Colon (tissue), 2 donors: ENCODE data around the gene PAQR5.
"Not testable (repeated sequence)": the region's sequence is repeated elsewhere in the genome, so short reads cannot be mapped to it uniquely, and the experiment has no call there.

Experiments used
- FAIRE-seq: peaks from 2 replicates; lab custom pipeline; 2012; peaks lifted over from hg19 to GRCh38; lab: Jason Lieb, UNC
- donor health status: control.
- donor health status: control.

Gene PAQR5

DNA sequence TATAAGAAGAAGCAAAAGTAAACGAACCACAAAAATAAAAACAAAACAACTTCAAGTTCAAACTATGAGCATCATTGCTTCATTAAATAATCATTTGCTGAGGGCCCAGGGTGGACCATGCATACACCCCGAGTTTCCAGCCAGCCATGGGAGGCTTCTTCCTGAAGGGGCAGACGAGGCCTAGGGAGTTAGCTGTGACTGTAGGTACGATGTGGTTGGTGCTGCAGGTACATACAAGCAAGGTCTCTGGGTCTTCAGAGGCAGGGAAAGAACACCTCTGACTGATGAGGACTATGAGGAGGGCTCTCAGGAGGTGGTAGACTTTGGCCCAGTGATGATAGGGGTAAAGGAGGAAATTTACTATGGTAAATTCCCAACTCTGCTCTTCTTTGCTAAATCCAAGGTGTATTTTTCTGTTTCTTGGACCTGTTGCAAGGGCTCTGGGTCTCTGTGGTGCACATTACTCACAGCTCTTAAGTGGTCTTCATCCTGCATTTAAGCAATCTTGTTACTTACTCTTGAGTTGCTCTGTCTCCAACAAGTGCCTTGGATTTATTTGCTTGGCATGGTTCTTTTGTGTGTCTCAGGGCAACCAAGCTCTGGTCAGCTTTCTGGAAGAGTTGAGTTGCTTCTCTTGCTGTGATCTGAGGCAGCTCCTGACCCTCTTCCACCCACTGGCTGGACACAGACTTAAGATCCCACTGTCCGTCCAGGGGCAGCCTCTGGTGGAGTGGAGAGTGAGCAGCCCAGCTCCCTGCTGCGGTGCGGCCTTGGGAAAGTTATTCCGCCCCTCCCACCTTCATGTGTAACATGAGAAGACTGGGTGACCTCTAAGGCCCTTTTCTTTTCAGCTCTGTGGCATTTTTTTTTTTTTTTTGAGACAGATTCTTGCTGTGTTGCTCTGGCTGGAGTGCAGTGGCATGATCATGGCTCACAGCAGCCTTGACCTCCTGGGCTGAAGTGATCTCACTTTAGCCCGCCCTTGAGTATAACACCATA, 59.4 kb downstream of the PAQR5 start:
- no peak for FAIRE-seq

DNA sequence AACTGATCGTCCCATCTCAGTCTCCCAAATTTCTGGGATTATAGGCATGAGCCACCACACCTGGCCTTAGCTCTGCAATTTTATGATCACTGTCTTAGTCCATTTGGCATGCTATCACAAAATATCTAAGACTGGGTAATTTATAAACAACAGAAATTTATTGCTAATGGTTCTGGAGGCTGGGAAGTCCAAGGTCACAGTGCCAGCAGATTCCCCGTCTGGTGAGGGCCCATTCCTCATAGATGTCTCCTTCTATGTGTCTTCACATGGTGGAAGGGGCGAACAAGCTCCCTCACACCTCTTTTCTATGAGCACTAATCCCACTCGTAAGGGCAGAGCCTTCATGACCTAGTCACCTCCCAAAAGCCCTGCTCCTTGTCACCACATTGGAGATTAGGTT, 60.1 kb downstream of the PAQR5 start:
- FAIRE-seq = no peak

DNA sequence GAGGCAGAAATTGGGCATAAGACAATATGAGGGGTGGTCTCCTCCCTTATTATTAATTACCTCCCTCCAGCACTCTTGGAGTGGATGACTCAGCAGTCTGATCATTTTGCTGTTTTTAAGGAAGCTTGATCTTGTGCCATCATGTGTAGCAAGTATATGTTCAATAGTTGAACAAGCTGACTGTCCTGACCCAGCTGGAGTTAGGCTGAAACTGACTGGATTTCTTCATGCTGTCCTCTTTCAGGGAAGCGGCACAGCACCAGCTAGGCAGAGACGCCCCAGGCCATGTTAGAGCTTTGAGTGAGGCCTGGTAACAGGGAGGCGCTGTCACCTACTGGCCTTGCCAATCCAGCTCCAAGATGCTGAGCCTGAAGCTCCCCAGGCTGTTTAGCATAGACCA, 61.0 kb downstream of the PAQR5 start:
- FAIRE-seq = no peak

DNA sequence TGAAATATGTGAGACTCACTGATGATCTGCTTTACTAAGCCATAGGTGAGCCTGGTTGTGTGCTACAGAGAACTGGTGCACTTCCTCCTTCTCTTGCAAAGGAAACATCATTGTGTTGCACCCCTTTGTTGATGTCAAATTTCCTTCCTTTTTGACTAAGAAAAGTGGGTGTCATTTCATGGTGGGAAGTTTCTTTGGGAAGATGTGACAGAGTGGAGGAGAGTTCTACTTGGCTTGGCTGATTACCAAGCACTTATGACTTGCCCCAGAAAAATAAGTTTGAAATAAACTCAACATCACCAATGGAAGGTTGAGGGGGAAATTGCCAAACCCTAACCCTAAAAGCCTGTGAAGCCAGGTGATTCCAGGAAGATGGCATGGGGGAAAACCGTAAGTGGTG, 61.9 kb downstream of the PAQR5 start:
- FAIRE-seq = no peak

DNA sequence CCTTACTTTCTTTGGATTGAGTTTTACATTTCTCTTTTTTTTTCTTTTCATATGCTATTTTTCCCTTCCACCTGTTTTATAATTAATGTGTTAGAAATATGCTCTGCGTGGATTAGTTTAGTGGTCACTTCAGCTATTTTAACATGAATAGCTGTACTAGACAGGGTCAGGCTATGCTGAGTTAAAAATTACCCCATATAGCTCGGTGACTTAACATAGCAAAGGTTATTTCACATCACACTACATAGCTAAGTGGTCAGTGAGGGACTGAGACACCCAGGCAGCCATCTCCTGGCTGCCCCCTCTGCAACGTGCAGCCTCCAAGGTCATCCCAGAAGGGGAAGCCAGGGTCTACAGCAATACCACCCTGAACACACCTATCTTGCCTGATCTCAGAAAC, 68.5 kb downstream of the PAQR5 start:
- no peak for FAIRE-seq

DNA sequence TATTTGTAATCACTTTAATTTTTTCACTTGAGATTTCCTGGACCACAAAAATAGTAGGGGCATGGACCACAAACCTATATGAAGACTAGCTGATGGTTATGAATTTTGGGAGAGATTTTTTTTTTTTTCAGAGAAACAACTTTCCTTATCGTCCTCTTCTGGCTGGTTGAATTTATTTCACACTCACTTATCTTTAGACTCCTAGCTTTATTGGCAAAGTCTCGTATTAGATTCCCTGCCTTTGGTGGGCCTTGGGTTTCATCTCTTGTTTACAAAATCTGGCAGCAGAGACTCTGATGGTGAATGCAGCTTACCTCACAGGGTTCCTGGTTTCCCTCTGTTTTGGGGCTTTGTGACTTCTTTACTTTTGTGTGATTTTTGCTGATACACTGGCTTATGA, 70.9 kb downstream of the PAQR5 start:
- FAIRE-seq = no peak

DNA sequence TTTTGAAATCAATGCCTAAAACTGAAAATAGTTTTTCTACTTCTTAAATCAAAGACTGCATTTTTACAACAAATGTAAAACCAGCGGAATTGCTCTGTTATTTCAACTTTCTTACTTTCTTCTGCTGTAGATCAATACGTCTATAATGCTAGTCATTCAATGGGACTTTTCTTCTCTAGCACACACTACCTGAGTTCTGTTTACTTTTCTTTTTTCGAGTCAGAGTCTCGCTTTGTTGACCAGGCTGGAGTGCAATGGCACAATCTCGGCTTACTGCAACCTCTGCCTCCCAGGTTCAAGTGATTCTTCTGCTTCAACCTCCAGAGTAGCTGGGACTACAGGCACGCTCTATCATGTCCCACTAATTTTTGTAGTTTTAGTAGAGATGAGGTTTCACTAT, 74.7 kb downstream of the PAQR5 start:
- FAIRE-seq = no peak

DNA sequence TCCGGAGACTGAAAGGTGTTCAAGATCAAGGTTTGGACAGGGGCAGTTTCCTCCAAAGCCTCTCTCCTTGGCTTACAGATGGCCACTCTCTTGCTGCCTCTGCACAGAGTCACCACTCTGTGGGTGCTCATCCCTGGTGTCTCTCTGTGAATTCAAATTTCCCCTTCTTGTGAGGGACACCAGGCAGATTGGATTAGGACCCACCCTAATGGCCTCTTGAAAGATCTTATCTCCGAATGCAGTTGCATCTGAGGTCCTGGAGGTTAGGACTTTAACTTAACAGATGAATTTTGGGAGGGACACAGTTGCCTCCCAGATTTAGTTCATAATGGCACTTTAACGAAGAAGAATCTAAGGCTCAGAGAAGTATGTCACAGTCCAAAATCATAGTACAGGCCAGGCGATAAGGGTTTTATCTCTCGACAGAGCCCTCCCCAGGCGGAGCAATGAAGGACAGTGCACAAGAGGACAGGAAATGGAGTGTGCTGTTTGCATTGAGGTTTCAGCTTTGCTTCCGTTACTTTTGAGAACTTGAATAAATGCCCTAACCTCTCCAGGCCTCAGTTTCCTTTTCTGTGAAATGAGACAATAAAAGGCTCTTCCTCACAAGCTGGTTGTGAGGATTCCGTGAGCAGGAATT, 76.6 kb downstream of the PAQR5 start:
- no peak for FAIRE-seq

DNA sequence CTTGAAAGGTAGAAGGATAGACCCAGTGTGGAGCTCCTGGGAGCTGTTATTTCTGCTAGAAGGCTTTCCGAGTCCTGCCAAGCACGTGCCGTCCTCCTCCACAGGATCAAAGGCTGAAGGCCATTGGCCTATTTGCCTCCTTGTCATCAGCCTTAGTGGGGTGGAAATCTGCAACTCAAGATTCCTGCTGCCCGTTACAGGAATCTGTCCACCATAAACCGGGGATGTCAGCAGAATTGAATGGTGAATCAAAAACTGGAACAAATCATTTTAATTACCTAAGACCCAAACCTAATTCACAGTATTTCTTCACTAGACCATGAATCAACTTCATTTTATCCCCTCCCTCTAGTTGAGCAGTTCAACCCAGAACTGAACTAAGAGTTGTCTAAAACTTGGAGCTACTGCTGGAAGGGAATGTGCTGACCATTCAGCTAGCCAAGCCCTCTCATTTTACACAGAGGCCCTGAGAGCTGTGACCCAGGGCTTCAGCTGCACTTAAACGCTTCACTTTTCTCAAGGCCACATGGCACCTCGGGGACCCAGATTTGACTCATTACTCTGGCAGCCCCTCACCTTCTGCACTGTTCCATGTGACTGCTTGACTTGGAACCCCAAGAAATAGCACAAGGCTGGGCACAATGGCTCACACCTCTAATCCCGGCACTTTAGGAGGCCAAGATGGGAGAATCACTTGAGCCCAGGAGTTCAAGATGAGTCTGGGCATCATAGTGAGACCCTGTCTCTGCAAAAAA, 78.7 kb downstream of the PAQR5 start:
- FAIRE-seq = no peak

DNA sequence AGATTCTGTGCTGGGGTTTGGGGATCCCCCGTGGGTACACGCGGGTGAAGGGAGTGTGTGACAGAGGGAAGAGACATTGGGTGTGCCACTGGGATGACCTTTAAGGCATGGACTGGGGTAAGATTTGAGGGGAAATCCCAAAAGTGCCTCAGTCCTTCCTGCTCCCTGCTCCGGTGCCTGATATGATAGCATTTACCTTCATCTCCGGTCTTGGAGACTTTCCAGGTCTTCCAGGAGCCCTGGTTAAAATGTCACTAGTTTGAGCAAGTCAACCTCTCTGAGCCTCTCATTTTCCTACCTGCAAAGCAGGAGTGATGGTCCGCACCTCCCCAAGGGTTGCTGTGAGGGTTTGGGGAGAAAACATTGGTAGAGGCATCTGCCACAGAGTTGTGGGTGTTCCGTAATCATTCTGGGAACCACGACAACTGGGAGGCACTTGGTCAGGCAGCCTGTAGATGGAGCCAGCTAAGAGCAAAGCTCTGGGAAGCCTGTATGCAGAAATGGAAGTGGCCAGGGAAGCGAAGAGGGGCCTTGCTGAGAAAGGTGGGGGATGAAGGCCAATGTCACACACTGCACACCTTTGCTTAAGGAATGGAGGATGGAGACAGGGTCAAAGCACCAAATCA, 81.5 kb downstream of the PAQR5 start:
- FAIRE-seq = no peak

DNA sequence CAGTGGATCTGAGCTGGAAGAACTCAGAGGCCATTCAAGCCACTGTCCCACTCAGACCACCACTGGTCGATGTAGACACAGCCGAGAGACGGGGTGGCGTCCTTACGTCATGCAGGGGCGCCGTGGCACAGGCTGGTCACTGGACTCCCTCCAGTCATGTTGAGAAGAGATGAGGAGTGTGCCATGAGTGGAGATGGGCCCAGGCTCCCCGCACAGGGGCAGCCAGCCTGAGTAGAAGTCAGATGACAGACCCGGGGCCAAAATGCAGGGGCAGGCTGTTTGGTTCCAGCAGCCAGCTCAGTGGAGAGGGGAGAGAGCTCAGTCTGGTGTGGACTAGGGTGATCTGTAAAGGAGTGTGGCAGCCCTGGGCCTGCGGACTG, 82.0 kb downstream of the PAQR5 start:
- no peak for FAIRE-seq

DNA sequence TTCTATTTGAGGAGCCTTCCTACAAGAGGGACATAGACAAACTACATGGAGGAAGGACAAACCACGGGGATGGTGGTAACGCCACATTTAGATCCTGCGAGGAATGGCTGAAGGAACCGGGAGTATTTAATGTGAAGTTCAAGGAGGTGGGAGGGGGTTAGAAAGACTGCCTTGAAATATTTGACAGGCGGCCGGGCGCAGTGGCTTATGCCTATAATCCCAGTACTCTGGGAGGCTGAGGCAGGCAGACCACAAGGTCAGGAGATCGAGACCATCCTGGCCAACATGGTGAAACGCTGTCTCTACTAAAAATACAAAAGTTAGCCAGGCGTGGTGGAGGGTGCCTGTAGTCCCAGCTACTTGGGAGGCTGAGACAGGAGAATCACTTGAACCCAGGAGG, 83.5 kb downstream of the PAQR5 start:
- not testable (repeated sequence) for FAIRE-seq

DNA sequence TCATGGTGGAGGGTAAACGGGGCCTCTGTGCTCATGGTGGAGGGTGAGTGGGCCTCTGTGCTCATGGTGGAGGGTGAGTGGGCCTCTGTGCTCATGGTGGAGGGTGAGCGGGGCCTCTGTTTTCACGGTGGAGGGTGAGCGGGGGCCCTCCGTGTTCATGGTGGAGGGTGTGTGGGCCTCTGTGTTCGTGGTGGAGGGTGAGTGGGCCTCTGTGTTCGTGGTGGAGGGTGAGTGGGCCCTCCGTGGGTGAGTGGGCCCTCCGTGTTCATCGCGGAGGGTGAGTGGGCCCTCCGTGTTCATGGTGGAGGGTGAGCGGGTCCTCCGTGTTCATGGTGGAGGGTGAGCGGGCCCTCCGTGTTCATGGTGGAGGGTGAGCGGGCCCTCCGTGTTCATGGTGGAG, 85.4 kb downstream of the PAQR5 start:
- FAIRE-seq = not testable (repeated sequence)

DNA sequence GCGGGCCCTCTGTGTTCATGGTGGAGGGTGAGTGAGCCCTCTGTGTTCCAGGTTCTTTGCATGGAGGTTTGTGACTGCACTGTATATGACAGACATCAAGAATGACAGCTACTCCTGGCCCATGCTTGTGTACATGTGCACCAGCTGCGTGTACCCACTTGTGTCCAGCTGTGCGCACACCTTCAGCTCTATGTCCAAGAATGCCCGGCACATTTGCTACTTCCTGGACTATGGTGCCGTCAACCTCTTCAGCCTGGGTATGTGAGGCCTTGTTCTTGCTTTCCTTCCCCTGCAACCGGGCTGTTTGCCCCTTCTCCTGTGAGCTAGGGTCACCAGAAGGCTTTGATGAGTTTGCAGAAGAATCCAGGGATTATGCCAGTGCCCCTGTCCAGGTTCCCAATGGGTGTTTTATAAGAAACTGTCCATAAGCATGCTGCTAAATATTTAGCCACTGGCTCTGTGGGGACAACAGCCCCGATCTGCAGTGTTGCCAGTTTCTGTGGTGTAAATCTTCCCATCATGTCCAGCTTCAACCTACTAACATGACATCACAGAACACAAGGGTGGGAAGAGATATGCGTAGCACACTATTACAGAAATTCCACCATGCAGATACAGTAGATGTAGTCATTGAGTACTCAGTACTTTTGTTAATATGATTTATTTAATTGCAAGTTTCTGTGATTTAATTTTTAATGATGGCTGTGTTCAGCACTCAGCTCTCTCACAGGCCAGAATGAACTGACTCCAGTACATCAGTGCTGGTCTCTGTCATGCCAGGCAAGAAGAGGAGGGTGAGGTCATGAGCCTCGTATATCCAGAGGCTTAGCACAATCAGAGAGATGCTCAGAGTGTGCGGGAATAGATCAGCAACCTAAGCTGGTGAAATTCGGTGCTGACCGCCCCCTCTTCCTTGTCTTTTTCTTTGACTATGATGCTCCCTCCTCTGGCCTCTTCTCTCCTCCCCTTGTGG, 86.2 kb downstream of the PAQR5 start:
- no peak for FAIRE-seq

DNA sequence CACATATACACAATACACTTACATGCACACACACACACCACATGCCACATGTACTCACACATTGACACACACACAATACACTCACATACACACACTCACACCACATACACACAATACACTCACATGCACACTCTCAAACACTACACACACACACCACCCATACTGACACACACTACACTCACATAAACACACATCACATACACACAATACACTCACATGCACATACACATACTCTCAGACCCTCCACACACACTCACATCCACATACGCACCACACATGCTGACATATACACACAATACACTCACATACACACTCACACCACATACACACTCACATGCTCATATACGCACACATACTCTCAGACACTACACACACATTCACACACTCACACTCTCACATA, 87.1 kb downstream of the PAQR5 start:
- FAIRE-seq = no peak

DNA sequence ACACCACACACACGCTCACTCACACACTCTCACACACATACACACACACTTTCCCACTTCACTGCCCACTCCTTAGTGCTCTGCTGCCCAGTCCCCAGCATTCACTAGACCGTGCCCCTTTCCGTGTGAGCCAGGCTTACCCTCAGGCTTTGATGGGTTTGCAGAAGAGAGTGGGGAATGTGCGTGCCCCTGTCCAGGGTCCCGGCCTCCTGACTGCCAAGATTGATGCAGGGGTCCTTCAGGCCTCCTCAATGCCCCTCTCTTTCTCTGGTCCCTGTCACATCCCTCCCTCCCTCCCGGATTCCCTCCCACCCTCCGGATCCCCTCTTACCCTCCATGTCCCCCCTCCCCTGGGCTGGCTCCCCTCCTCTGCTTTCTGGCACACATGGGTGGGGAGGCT, 87.6 kb downstream of the PAQR5 start:
- no peak for FAIRE-seq

DNA sequence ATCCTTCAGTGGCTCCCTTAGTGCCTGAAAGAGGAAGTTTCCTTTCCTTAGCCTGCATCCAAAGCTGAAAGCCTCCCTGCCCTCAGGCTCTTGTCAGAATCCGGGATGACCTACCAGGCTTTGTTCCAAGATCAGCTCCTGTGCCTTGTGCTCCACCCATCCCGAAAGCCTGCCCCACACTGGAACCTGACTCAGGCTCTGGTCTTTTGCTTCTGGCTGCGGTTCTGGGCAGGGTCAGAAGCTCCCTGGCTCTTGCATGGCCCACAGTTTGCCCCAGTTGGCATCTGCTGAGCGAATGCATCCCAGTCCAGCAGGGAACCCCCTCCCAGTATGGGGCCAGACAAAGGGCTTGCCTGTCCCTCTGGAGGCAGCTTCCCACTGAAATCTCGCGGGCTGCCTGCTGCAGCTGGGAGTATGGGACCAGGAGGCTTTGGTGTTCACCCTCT, 89.6 kb downstream of the PAQR5 start:
- FAIRE-seq = no peak

DNA sequence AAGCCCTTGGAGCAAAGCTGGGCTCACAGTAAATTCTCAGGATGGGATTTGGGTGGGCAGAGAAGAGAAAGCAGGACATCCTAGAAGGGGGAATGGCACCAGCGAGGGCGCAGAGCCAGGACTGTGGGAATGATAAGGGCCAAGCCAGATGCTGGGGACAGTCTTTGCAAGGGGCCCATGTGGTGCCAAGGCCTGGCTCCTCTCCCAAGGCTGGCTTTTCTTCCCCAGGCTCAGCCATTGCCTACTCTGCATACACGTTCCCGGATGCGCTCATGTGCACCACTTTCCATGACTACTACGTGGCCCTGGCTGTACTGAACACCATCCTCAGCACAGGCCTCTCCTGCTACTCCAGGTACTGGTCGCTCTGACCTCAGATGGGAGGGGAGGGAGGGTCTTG, 90.7 kb downstream of the PAQR5 start:
- no peak for FAIRE-seq

DNA sequence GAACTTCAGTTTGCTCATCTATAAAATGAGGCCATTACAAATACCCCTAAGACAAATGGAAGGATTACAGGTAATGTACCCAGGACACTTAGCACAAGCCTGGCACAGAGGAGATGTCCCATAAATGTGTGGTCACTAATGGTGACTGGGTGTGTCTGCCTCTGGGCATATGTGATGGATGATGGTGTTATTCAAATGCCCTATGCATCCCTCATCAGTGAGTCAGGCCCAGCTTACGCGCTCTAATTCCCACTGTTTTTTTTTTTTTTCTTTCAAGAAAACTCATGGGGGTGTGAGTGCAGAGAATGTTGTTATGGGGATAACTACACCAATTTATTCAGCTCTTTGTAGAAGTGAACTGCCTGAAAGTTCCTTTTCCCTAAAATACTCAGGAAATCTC, 91.9 kb downstream of the PAQR5 start:
- FAIRE-seq = no peak

DNA sequence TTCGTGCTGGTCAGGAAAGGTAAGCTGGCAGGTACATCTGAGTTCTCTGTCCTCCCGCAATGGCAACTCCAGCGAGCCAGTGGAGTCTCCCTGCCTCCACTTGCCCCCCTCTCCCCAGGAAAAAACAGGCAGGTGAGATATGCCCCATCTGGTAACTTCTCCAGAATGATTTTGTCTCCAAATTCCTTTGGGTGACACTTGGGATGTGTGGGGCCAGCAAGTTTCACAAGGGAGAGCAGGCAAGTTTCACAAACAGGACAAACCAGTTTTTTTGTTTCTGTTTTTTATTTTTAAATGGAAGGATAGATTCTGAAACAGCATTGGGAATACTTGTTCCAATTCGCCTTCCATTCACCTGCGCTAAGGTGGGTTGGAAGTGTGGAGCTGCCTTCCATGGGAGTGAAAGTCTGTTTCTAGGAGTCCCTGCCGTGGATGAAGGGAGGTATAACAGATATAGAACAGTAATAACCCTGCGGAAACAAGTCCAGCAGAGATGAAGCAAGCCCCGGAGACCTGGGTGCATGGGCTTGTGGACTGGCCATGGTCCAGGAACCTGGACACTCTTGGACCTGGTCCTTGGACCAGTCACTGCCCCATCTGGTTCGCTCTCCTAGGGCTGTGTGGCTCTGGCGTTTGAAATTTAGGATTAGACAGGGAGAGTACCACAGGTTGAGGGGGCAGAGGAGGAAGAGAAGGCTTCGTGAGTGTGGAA, 92.5 kb downstream of the PAQR5 start:
- FAIRE-seq = no peak

DNA sequence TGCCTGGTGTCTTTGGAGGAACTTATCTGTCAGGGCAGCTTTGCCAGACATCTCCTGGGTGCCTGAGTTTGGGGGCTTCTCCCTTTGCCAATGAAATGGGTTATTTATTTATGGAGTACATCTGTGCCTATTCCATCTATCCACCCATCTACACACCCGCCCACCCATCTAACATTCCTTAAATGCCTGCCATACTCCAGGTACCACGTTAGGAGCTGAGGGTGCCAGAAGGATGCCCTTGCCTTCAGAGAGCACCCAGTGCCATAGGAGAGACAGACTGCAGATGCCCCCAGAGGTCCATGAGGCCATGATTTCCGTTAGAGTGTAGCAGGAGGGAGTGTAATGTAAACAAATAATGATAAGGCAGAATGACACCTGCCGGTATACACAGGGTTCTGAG, 93.6 kb downstream of the PAQR5 start:
- no peak for FAIRE-seq
